GM18505 (cell line): ENCODE measurements around the gene CDHR5.

Experiments
- ATAC-seq: cut with Tn5 transposase; IDR thresholded peaks from one replicate; pipeline ENCODE4 v1.9.1; 2021; ENCODE audit not compliant: unreplicated experiment
- POLR2A ChIP-seq: IDR thresholded peaks from 4 replicates; pipeline ENCODE4 v1.6.1; 2011; ENCODE audit warnings: borderline replicate concordance; ENCODE audit not compliant: insufficient read depth, insufficient read length; ENCODE audit errors: extremely low read depth

Gene CDHR5

DNA sequence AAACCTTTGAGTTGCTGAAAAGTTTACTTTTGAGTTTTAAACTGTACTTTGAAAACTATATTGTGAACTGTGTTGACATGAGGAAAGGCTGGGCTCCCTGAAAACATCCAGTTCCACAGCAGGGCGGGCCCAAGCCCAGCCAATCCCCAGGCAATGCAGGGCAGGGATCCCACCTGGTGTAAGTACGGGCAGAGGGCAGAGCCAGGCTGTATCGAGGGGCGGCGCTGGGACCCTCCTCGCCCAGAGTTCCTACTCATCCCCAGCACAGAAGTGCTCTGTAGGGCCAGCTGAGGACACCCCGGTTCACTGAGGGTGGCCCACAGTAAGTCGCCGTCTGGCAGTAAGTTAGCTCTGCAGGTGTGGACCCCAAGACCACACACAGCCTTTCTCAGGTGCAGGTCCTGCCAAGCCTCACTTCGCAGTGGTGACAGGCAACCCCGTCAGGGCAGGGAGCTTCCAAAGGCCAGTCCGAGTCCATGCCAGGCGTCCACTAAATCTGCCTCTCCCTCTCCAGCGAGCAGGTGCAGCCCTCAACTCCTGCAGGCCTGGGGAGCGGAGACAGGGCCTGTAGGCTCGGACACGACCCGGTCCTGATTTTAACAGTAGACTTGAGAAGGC is 57.6 kb downstream of the CDHR5 start:
- TF ChIP-seq POLR2A = no peak
- ATAC-seq = no peak
